NCI-H1092 (cell line): ENCODE results near the gene ADAP2.
A peak's percentile ranks its signal among the peaks of the same experiment; 100 is the strongest.
"Not testable (repeated sequence)": the region's sequence is repeated elsewhere in the genome, so short reads cannot be mapped to it uniquely, and the experiment has no call there.

Source experiments
- DNase-seq: peaks from one replicate; lab custom pipeline; 2025; lab: John Stamatoyannopoulos, UW

ADAP2 gene

GRCh38 chr17:30930495-30930894, 8.8 kb downstream of the ADAP2 start:
- no peak for DNase-seq

GRCh38 chr17:30931582-30931981, 9.8 kb downstream of the ADAP2 start:
- DNase-seq, result not testable (repeated sequence)

- no peak for DNase-seq
Observed at GRCh38 chr17:30933966-30934365, 12.2 kb downstream of the ADAP2 start.

- DNase-seq, result no peak
Observed at GRCh38 chr17:30939051-30939689, 17.4 kb downstream of the ADAP2 start.

- no peak for DNase-seq
Observed at GRCh38 chr17:30942308-30943079, 20.7 kb downstream of the ADAP2 start.

- no peak for DNase-seq
Observed at GRCh38 chr17:30947796-30948195, 26.1 kb downstream of the ADAP2 start.

- DNase-seq, result no peak
Observed at GRCh38 chr17:30950189-30950588, 28.4 kb downstream of the ADAP2 start.

GRCh38 chr17:30950669-30951399, 29.1 kb downstream of the ADAP2 start:
- DNase-seq, result peak; percentile 78

GRCh38 chr17:30952638-30953393, 31.1 kb downstream of the ADAP2 start:
- DNase-seq, result no peak

GRCh38 chr17:30954046-30954830, 32.5 kb downstream of the ADAP2 start:
- no peak for DNase-seq

GRCh38 chr17:30956764-30957374, 35.1 kb downstream of the ADAP2 start:
- DNase-seq, result no peak

- no peak for DNase-seq
Observed at GRCh38 chr17:30957741-30958140, 36.0 kb downstream of the ADAP2 start.

GRCh38 chr17:30958187-30958586, 36.4 kb downstream of the ADAP2 start:
- DNase-seq, result no peak

- no peak for DNase-seq
Observed at GRCh38 chr17:30961209-30962188, 39.8 kb downstream of the ADAP2 start.

GRCh38 chr17:30964312-30964711, 42.6 kb downstream of the ADAP2 start:
- DNase-seq, result not testable (repeated sequence)

GRCh38 chr17:30964876-30965275, 43.1 kb downstream of the ADAP2 start:
- DNase-seq, result no peak

GRCh38 chr17:30965686-30966085, 43.9 kb downstream of the ADAP2 start:
- DNase-seq, result no peak

- not testable (repeated sequence) for DNase-seq
Observed at GRCh38 chr17:30967911-30968310, 46.2 kb downstream of the ADAP2 start.

- DNase-seq, result no peak
Observed at GRCh38 chr17:30969989-30970830, 48.5 kb downstream of the ADAP2 start.
